Anterior cingulate cortex (tissue), 58 donors: ENCODE data around the gene VSTM2L.
"Not testable (repeated sequence)": the region's sequence is repeated elsewhere in the genome, so short reads cannot be mapped to it uniquely, and the experiment has no call there.

Source experiments
- DNase-seq, 58 donors: peaks; one replicate each; lab custom pipeline; 2025; lab: John Stamatoyannopoulos, UW

VSTM2L gene

GRCh38 chr20:37954190-37954589 lies 51.3 kb downstream of the VSTM2L start:
- no peak for DNase-seq

GRCh38 chr20:37954626-37955025 lies 51.7 kb downstream of the VSTM2L start:
- DNase-seq, result no peak

- DNase-seq, result no peak
Observed at GRCh38 chr20:37955511-37955910, 52.6 kb downstream of the VSTM2L start.

- DNase-seq, result no peak
Observed at GRCh38 chr20:37956107-37956585, 53.2 kb downstream of the VSTM2L start.

- DNase-seq, result no peak
Observed at GRCh38 chr20:37958856-37959520, 56.1 kb downstream of the VSTM2L start.

- DNase-seq, result no peak
Observed at GRCh38 chr20:37961066-37961465, 58.1 kb downstream of the VSTM2L start.

- DNase-seq, result not testable (repeated sequence)
Observed at GRCh38 chr20:37963483-37963882, 60.6 kb downstream of the VSTM2L start.

GRCh38 chr20:37968841-37969401 lies 66.0 kb downstream of the VSTM2L start:
- DNase-seq, result no peak

- no peak for DNase-seq
Observed at GRCh38 chr20:37969949-37970855, 67.3 kb downstream of the VSTM2L start.

GRCh38 chr20:37970856-37971245 lies 67.9 kb downstream of the VSTM2L start:
- no peak for DNase-seq

- DNase-seq, result no peak
Observed at GRCh38 chr20:37971561-37972127, 68.7 kb downstream of the VSTM2L start.

GRCh38 chr20:37972256-37973058 lies 69.5 kb downstream of the VSTM2L start:
- no peak for DNase-seq

GRCh38 chr20:37973059-37973910 lies 70.4 kb downstream of the VSTM2L start:
- no peak for DNase-seq

- DNase-seq, result no peak
Observed at GRCh38 chr20:37976887-37977286, 74.0 kb downstream of the VSTM2L start.

- DNase-seq, result peak in 1 of 58 donors; percentile 17
Observed at GRCh38 chr20:37977338-37977737, 74.4 kb downstream of the VSTM2L start.

- no peak for DNase-seq
Observed at GRCh38 chr20:37977786-37978185, 74.9 kb downstream of the VSTM2L start.

GRCh38 chr20:37979021-37979985 lies 76.4 kb downstream of the VSTM2L start:
- DNase-seq, result no peak

GRCh38 chr20:37980383-37980782 lies 77.5 kb downstream of the VSTM2L start:
- DNase-seq, result no peak
